ENCODE data around the gene BBX.

The BBX gene

DNA sequence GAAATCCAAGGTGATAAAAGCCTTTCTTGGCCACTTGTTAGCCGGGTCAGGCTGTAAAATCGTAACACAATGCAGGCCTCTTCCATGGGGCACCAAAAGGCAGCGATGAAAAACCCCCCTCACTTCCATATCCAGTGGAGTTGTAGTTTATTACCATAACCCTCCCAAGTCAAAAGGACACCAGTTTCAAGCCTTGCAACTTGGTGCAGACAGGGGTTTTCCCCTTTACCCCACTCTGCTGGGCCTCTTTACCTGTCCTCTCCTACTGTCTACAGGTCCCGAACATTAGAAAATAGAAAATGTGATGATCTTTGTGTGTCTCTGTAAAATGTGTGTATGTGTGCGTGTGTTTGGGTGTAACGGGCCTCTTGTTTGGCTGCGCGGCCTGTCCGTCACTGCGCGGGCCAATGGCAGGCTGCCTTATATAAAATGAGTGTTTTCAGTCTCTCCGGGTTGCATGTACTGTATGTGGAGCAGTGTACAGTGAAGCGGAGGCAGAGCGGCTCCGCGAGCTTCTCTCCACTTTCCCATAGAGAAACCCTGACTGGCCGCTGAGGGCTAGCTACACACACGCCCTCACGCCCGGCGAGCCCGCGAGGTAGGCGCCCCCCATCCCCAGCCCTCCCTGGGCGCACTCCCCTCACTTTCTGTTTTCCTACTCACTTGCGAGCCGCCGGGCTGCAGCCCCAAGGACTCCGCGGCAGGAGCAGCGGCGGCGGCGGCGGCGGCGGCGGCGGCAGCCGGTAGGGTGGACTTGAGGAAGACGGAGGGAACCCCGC lies at the start of gene BBX:
Gene BBX, plus strand, starts transcription at position 453 of the 779 bp plus-strand sequence. CDS start 187,499 bp downstream, outside the sequence.
- DNase-seq (ENCODE audit: low read depth) = peak; percentile 94

DNA sequence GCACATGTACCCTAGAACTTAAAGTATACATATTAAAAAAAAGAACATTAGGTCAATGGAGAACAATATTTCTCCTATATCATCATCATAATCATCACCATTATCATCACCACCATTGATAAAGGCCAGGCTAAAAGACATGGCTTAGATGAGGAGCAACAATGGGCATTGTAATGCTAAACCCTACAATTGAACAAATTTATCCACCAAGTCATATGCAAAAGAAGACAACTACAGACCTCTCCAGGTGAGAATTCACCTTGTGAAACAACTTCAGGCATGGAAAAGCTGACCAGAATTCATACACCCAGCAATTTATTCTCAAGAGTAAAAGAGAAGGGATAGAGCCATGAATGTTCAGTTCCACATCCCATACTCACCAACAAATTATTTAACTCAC lies 46.3 kb upstream of the BBX start:
- no peak for DNase-seq (ENCODE audit: low read depth)

DNA sequence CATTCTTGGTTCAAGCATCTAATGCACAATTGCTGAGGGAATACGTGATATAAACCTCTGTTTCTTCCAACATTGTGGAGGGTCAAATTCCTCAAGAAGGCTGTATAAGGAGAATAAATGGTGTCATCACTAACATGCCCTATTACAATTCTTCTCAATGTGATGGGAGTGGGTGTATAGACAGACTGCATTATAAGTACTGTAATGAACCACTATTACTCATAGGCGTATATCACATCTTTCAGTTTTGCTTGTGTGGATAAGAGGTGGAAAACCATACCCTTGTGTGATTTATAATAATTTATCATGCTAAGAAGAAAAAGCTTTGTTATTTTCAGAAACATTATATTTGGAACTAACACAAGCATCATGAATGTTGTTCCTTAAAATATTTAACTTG lies 35.3 kb upstream of the BBX start:
- no peak for DNase-seq (ENCODE audit: low read depth)

DNA sequence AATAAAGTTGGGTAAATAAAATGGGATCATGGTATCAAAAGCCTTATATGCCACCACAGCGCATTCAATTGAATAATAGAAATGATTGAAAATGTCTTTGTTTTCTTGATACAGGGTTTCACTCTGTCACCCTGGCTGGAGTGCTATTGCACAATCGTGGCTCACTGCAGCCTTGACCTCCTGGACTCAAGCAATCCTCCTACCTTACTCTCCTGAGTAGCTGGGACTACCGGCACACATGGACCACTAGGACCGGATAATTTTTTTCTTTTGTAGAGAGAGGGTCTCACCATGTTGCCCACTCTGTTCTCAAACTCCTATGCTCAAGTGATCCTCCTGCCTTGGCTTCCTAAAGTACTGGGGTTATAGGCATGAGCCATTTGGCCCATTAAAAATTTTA lies 33.8 kb upstream of the BBX start:
- DNase-seq (ENCODE audit: low read depth) = no peak

DNA sequence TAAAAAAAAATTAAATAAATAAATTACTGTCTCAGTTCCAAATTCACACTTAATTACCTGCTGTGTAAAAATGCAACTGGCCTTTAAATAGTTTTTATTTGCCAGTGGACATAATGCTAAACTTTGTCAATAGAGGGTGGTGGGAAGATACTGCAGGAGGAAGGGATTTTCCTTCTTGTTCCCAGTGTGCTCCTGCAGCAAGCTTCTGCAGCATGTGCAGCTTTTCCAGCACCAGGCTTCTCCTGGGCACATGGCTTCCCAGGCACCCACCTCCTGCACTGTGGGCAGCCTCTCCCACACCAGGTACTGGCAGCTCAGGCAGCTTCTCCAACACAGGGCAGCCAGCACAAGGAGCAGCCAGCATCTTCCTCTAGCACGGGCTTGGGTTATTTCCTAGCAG lies 29.6 kb upstream of the BBX start:
- DNase-seq (ENCODE audit: low read depth) = no peak

DNA sequence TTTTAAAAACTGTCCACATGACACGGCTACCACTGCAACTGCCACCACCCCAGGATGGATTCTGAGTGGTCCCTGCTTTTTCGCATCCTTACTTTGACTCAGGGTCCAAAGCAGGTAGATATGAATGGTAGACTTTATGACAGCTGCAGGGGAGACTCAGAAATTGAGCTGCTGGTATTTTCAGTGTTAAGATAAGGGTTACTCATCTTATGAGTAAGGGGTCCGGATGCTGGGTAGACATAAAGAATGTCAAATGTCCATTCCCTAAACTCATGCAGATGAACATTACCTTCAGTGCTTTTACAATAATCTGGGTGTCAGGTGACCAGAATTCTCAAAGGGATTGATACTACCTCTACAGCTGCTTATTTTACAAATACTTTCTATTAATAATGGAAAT lies 25.9 kb upstream of the BBX start:
- DNase-seq (ENCODE audit: low read depth) = no peak

DNA sequence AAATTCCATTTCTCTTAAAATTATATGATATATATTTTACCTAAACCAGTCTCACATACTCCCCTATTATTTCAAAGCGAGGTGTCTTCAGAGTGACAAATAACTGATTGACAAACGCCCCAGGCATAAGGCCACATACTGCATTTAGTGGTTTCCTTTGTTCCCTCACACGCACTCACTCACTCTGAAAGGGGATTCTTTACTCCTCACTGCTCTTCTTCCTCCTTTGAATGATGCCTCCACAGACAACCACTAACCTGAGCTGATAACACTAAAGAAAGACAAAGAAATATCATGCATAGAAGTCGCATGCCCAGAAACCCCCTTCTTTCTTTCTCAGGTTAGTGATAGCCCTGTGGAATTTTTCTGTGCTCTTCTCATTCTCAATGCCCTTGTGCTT lies 24.1 kb upstream of the BBX start:
- DNase-seq (ENCODE audit: low read depth) = no peak

DNA sequence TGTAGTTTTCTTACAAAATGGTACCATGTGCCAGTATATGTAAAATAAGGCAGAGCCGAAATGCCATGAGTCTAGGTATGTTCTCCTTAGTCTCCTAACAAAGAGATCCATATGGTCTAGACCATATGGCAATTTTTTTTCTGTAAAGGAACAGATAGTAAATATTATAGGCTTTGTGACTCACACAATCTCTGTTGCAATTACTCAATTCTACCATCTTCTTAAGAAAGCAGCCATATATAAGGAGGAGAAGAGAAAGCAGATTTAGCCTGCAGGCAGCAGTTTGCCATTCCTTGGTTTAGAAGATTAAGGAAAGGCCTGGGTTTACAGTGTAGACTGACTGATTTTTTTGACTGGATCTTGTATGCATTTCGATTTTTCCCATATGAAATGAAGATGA lies 16.3 kb upstream of the BBX start:
- no peak for DNase-seq (ENCODE audit: low read depth)

DNA sequence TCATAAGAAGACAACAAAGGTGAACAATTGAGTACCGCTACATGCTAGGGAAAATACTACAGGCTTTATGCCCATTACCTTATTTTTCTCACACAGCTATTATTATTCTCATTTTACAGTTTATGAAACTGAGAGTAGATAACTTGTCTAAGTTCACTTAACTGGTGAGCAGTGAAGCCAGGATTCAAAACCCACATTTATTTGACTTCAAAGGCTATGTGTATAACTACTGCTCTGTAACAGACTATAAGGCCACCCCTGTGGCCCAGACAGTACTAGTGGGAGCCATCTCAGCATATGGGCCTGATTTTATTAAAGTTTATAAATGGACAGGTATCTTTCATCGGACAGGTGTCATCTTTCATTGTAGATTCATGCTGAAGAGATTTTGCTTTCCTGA lies 14.4 kb upstream of the BBX start:
- DNase-seq (ENCODE audit: low read depth) = no peak

DNA sequence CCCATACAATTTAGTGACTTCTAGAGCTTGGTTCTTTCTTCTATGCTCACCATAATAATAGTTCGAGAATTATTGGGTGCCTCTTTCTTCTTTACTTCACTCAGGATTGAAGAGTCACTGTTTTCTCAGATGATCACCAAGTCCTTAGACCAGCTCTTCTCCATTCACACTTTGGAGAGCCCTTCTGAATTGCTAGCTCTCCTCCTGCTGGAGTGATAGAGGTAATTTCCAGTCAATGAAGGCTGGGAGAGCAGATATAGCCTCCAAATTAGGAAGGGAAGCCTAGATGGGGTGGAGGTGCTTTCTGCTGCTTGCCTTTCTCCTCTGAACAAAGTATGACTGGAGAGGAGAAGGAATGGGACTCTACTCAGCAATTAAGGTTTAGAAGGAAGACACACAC lies 10.7 kb upstream of the BBX start:
- DNase-seq (ENCODE audit: low read depth) = no peak

DNA sequence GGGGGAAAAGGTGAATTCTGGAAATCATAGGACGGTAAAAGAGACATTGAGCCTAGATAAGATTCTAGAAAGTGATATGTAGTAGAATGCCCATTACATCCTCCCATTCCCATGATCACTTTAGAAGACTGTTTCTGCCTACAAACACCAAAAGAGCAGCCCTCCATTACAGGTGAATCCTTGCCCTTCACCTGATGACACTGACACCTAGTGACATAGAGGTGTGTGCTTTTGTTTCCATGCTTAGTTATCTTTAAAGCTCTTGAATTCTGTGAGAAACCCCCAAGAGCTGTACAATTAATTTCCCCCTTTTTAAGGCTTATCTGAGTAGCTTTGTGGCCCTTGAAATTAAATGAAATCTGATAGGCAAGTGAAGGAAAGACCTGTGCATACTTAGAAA lies 8.3 kb upstream of the BBX start:
- DNase-seq (ENCODE audit: low read depth) = no peak

DNA sequence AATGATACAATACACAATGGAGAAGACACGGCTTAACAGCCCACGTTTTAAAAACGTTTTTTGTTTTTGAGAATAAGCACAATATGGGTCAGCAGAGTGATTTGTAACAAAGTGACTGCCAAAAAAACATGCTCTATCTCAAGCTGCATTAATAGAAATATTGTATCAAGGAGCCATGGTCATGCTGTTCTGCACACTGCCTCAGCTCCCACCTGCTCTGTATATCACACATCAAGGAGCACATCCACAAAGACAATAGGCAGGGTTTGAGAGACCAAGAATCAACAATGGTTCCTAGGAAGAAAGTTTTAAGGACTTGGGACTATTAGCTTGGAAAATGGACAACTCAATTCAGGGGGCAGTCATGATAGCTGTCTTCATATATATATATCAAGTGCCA lies 6.3 kb upstream of the BBX start:
- DNase-seq (ENCODE audit: low read depth) = no peak

DNA sequence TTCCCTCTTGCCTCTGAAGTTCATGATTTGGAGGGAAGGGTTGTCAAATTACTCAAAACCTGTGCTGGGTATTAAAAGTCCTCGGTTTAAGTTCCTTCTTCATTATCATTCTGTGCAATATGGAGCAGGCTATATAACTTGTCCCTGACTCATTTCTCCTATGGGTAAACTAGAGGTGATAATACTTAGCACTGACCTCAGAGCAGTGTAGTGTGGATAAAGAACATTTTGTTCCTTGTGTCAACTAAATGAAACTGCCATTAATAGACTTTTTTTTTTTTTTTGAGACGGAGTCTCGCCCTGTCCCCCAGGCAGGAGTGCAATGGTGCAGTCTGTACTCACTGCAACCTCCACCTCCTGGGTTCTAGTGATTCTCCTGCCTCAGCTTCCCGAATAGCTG lies 2.2 kb upstream of the BBX start:
- DNase-seq (ENCODE audit: low read depth) = no peak

DNA sequence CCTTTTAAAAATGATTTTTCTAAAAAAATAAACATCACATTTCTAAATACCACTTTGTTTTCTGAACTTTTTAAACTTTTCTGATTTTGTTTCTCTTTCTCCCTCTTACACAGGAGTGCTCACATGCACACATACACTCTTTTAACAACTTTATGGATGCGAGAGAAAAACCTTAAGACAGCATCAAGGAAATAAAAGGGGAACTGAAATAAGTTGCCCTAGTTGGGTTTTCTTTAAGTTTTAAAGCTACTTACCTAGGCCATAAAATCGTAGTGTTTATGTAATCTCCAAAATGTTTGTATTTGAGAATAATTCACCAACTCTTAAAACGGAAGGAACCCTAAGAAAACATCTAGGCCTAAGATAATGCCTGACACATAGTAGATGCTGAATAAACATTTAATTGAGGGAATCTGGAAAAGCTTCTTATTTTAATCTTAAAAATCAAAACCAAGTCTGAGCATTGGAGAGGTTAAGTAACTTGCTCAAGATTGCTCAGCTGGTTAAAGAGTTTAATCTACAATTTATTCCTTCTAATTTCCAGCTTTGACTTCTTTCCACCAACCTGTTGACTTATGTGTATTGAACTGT lies 1.2 kb upstream of the BBX start:
- DNase-seq (ENCODE audit: low read depth) = no peak

DNA sequence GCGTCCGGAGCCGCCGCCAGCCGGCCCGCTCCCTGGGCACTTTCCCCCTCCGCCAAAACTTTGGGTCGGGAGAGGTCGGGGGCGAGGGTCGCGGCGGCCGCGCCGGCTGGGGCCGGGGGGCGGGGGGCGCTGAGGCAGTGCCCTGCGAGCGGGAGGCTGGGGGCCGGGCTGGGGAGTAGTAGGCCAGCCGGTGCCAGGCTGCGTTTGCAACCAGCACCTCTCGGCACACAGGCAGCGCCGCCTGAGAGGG lies 452 bp downstream of the BBX start:
- DNase-seq (ENCODE audit: low read depth) = no peak

DNA sequence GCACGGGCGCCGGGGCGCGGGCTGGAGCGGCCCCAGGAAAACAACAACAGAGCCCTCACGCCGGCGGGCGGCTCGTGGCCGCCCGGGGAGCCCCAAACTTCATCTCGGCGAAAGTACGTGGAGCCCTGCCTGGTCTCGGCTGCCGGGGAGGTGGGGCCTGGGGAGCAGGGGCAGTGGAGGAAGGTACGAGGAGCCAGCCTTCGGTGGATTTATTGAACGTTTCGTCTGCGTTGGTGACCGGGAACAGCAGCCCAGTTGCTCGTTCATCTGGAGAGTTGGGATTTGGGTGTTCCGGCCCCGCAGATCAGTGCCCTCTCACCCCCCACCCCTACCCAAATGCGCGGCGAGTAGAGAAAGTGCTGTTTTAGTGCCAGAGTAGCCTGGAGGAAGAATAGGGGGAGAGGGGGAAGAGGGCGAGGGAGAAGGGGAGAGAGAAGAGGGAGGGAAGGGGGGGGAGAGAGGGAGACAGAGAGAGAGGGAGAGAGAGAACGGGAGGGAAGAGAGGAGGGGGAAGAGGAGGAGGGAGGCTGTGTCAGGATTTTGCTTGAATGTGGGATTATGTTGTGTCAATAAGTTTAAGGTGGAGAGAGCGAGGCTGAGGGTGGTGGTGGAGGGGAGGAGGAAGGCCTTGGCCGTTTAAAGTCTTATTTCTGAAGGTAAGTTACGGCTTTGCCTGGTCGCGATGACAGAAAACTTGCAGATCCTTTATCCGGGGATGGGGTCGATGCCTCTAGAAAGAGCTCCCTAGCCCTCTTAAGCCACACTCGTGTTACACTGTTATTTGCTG lies 970 bp downstream of the BBX start:
- DNase-seq (ENCODE audit: low read depth) = no peak

DNA sequence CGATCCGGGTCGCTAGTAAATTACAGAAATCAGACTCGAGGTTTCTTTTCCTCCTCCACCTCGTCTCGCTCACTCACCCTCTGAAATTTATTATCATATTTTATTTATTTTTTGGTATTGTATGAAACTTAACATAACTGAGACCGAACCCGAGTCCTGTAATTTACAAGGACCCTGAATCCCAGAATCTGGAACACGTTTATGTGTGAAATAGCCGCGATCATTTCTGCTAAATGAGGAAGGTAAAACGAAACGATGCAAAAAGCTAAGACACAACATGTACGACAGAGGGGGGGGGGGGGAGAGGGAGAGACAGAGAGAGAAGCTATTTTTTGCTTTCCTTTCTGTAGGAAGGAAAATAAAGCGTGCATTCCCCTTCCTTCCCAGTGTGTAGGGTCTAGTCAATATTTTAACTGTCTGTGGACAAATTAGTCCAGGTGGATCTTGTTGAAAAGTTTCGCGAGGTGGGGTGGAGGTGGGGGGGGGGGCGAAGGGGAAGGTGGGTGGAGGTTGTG lies 1.6 kb downstream of the BBX start:
- no peak for DNase-seq (ENCODE audit: low read depth)

DNA sequence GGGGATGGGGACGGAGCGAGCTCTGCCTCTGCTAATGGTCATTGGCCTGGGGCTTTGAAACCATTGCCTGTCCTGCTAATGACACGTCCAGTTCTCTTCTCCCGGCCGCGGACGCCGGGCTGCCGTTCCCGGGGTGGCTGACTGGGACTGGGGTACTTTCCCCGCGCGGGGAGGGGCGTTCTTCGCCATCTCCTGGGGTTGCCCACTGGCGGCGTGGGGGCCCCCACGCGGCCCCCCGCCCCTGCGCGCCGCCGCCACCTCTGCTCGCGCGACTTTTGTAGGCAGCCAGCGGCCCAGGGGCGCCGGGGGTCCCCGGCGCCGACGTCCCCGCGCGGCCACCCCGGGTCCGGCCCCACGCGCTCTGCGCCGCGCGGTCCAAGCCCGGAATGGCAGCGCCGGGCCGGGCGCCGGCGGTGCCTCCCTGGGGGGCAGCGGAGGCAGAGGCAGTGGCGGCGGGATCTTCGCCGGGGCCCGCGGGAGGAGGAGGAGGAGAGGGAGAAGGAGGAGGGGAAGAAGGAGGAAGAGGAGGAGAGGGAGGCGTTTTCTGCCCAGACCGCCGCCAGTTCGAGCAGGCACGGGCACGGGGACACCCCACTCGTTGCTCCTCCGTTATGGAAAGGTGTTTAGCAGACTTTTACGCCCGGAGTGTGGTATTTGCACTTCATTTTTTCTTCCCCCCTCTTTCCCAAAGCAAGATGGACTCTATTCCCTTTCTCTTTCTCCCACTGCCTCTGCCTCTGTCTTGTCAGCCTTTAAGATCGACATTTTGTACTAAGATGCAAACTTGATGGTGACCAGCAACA lies 2.3 kb downstream of the BBX start:
- DNase-seq (ENCODE audit: low read depth) = no peak

DNA sequence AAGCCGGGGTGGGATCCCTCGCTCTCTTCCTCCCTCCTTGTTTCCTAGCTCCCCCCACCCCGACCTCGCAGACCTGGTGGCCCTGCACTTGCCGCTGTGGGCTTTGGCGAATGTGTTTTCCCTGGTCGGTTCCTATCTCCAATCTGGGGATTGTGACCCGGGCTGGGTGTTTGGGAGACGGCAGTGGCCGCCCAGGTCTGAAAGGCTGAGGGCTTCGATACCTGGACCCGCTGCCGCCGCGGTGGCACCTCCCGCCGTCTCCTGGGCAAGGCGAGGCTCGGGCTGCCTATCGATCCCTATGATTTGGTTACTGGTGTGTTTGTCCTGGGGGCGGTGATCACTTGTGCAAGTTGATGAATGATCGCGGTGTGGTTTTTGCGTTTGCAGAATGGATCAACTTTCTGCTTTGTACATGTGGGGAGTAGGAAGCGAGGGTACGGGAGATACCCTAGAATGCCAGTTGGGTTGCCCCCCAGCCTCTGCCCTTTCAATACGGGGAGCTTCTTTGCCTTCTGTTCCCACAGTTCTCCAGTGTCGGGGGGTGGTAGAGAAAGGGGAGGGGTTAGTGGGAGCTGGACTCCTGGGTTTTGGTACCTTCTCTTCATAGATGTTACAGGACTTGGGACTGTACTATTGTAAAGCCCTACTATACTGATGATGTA lies 3.0 kb downstream of the BBX start:
- DNase-seq (ENCODE audit: low read depth) = no peak

DNA sequence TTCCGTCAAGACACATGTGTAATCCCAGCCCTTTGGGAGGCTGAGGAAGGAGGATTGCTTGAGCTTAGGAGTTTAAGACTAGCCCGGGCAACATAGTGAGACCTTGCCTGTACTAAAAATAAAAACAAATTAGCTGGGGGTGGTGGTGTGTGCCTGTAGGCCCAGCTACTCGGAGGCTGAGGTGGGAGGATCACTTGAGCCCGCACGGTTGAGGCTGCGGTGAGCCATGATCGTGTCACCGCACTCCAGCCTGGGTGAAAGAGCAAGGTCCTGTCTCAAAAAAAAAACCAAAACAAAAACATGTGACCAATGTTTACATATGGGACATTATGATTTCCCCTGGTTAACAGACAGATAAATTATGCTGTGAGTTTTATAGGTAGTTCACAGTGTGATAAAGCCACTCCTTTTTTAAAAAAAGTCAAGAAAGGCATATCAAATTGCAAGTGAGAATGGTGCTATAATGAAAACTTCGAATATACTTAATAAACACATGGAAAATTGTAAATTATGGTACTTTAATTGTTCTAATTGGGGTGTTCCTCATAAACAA lies 9.2 kb downstream of the BBX start:
- DNase-seq (ENCODE audit: low read depth) = no peak

DNA sequence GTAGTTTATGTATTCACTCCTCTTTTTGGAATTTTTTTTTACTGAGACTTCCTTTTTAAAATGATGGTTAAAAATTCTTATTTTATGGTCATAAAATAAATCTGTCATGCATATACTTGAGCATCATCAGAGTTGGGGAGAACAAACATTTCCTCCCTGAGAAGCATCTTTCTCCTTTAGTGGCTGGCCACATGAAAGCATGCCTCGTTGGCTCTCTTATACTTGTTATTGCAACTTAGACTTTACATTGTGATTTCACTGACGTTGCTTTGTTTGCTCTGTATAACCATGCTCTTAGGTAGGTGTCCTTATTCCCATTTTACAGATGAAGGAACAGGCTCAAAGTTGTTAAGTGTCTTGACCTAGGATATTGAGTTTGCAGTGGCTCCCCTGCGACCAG lies 18.1 kb downstream of the BBX start:
- no peak for DNase-seq (ENCODE audit: low read depth)

DNA sequence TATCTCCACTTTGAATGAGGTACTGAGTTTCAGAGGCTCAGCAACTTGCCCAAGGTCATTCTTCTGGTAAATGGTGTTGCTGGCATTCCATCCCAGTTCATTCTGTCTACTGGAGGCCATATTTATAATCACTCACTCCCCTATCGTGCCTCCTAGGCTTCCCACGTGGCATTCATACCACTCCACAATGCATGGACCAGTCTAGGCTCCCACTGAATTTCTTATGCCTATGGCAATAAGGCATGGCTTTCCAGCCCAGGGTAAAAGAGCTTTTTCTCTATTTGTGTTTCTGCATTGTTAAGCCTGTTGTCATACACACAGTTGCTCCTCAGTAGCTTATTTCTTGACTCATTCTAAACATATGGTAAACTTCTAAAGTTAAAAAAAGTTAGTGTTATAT lies 19.9 kb downstream of the BBX start:
- DNase-seq (ENCODE audit: low read depth) = no peak

Data from GM04503 (cell line).